ENCODE measurements around the gene MGRN1.
A peak's percentile ranks its signal among the peaks of the same experiment; 100 is the strongest.

Gene MGRN1

GRCh38 chr16:4663465-4663776, 38.8 kb downstream of the MGRN1 start:
- H3K79me2 ChIP-seq (ENCODE audit: insufficient read depth, low read length), result peaks cover 13% of the 10 kb centered on the region; the same call in 1 of the 2 replicates
- H3K36me3 ChIP-seq (ENCODE audit: insufficient read depth, low read length), result peaks cover 59% of the 10 kb centered on the region
- H4K20me1 ChIP-seq (ENCODE audit: insufficient read depth, low read length), result peaks cover 29% of the 10 kb centered on the region
- DNase-seq (no peak), ATAC-seq (ENCODE audit: insufficient read depth, low read depth) (no peak)
- no peak overlapping the region for H3K27ac ChIP-seq (ENCODE audit: low read length)
- no peaks in the 10 kb centered on the region for H3K27me3 ChIP-seq (ENCODE audit: insufficient read depth, low read length, poor library complexity)
- no peak overlapping the region for H3K4me2 ChIP-seq (ENCODE audit: insufficient read depth, low read length)
- H3K4me3 ChIP-seq (ENCODE audit: low read depth in 1 of 2, low read length in 2 of 2), result no peak overlapping the region
- peaks cover 11% of the 10 kb centered on the region for H3K4me1 ChIP-seq (ENCODE audit: insufficient read depth, low read length)
- no peaks in the 10 kb centered on the region for H3K9me3 ChIP-seq (ENCODE audit: insufficient read depth, low read length, severe bottlenecking)
- TF ChIP-seq EZH2 (IDR thresholded peaks at IDR 0.05; ENCODE audit: borderline replicate concordance, low read depth, low read length, severe bottlenecking), result no peak
- no peak for TF ChIP-seq CTCF (IDR thresholded peaks at IDR 0.05; ENCODE audit: borderline replicate concordance, extremely low read depth, low read length, poor library complexity, severe bottlenecking)
- H3K9ac ChIP-seq (ENCODE audit: low read depth, low read length), result no peak overlapping the region
- no peak overlapping the region for H2AFZ ChIP-seq (ENCODE audit: low read depth, low read length)

- Histone ChIP-seq H3K4me1 (ENCODE audit: insufficient read depth, low read length) (peaks cover 11% of the 10 kb centered on the region), H3K4me2 (ENCODE audit: insufficient read depth, low read length) (no peak overlapping the region), H2AFZ (ENCODE audit: low read depth, low read length) (no peak overlapping the region), H3K79me2 (ENCODE audit: insufficient read depth, low read length) (peaks cover 13% of the 10 kb centered on the region; the same call in 1 of the 2 replicates), H3K9ac (ENCODE audit: low read depth, low read length) (no peak overlapping the region), H3K4me3 (ENCODE audit: low read depth in 1 of 2, low read length in 2 of 2) (no peak overlapping the region), H3K27ac (ENCODE audit: low read length) (no peak overlapping the region), H3K9me3 (ENCODE audit: insufficient read depth, low read length, severe bottlenecking) (no peaks in the 10 kb centered on the region), H3K36me3 (ENCODE audit: insufficient read depth, low read length) (peaks cover 62% of the 10 kb centered on the region), H3K27me3 (ENCODE audit: insufficient read depth, low read length, poor library complexity) (no peaks in the 10 kb centered on the region), H4K20me1 (ENCODE audit: insufficient read depth, low read length) (peaks cover 29% of the 10 kb centered on the region)
- ATAC-seq (ENCODE audit: insufficient read depth, low read depth) (no peak), DNase-seq (no peak)
- TF ChIP-seq CTCF (IDR thresholded peaks at IDR 0.05; ENCODE audit: borderline replicate concordance, extremely low read depth, low read length, poor library complexity, severe bottlenecking) (no peak), EZH2 (IDR thresholded peaks at IDR 0.05; ENCODE audit: borderline replicate concordance, low read depth, low read length, severe bottlenecking) (no peak)
Measured at GRCh38 chr16:4663777-4664465, 39.3 kb downstream of the MGRN1 start.

GRCh38 chr16:4664538-4665418, 40.2 kb downstream of the MGRN1 start:
- no peaks in the 10 kb centered on the region for H3K9me3 ChIP-seq (ENCODE audit: insufficient read depth, low read length, severe bottlenecking)
- no peak overlapping the region for H2AFZ ChIP-seq (ENCODE audit: low read depth, low read length)
- ATAC-seq (ENCODE audit: insufficient read depth, low read depth), result peak; percentile 71
- peak; percentile 74 for DNase-seq
- H3K4me3 ChIP-seq (ENCODE audit: low read depth in 1 of 2, low read length in 2 of 2), result no peak overlapping the region
- peaks cover 11% of the 10 kb centered on the region for H3K4me1 ChIP-seq (ENCODE audit: insufficient read depth, low read length)
- H3K27ac ChIP-seq (ENCODE audit: low read length), result peak overlapping the region; percentile 15; the same call in 1 of the 2 replicates
- H4K20me1 ChIP-seq (ENCODE audit: insufficient read depth, low read length), result peaks cover 29% of the 10 kb centered on the region
- no peaks in the 10 kb centered on the region for H3K27me3 ChIP-seq (ENCODE audit: insufficient read depth, low read length, poor library complexity)
- TF ChIP-seq CTCF (IDR thresholded peaks at IDR 0.05; ENCODE audit: borderline replicate concordance, extremely low read depth, low read length, poor library complexity, severe bottlenecking) (no peak), EZH2 (IDR thresholded peaks at IDR 0.05; ENCODE audit: borderline replicate concordance, low read depth, low read length, severe bottlenecking) (no peak)
- no peak overlapping the region for H3K4me2 ChIP-seq (ENCODE audit: insufficient read depth, low read length)
- peaks cover 11% of the 10 kb centered on the region; the same call in 1 of the 2 replicates for H3K79me2 ChIP-seq (ENCODE audit: insufficient read depth, low read length)
- no peak overlapping the region for H3K9ac ChIP-seq (ENCODE audit: low read depth, low read length)
- H3K36me3 ChIP-seq (ENCODE audit: insufficient read depth, low read length), result peaks cover 66% of the 10 kb centered on the region
